Measurements from ENCODE around the gene GPHN.

- TF ChIP-seq CTCF (IDR thresholded peaks at IDR 0.05; ENCODE audit: low read length) (no peak), EZH2 (IDR thresholded peaks at IDR 0.05; ENCODE audit: borderline replicate concordance, low read length) (no peak)
Observed at GRCh38 chr14:66923251-66923650, 415.3 kb downstream of the GPHN start.
